Endothelial cell of umbilical vein (primary cell): ENCODE measurements around the gene MTFR1L. TPM values are rescaled to one million over a fixed set of nuclear protein-coding genes. Genes with fewer than 3 reads are reported as not detected.

Experiments
- BruUV-seq: library from RNA; stranded (reverse); fragments of 400-500 nt; replicated peaks from 2 replicates; lab custom pipeline; 2021; lab: Mats Ljungman, UMichigan
- CTCF ChIA-PET: fragments of 300-600, 350-600 bp; sonication (Branson Sonifier 250); formaldehyde crosslinking; loops from one replicate; lab custom pipeline; 2021; ENCODE audit warnings: antibody characterized with exemption, inconsistent platforms; lab: Charles Lee
- POLR2A ChIA-PET: fragments of 300-600, 350-600 bp; sonication (Branson Sonifier 250); formaldehyde crosslinking; loops from one replicate; lab custom pipeline; 2021; ENCODE audit warnings: antibody characterized with exemption, inconsistent platforms; lab: Charles Lee
- DNase-seq: peaks from one replicate; pipeline ENCODE4 v3.0.0-alpha.2; 2011; ENCODE audit warnings: low read depth, low spot score
- FAIRE-seq: peaks from 2 replicates; lab custom pipeline; 2011; peaks lifted over from hg19 to GRCh38; lab: Jason Lieb, UNC
- H2AFZ ChIP-seq: 2 replicates; pipeline ENCODE4 v1.6.0; 2012; ENCODE audit warnings: low read depth, low read length, control low read depth, inconsistent platforms
- H3K27ac ChIP-seq: 2 replicates; pipeline ENCODE4 v1.5.1; 2011; ENCODE audit warnings: low read depth, mild to moderate bottlenecking, control low read depth, low read length, moderate library complexity; ENCODE audit not compliant: insufficient read depth
- H3K27me3 ChIP-seq, 2 experiments: 2 replicates each; pipeline versions ENCODE4 v1.6.0 to v1.6.1; 2011; ENCODE audit warnings: low read length in 2 of 2, mixed read lengths in 1 of 2; ENCODE audit not compliant: control insufficient read depth in 2 of 2, insufficient read depth in 2 of 2
- H3K36me3 ChIP-seq, 2 experiments: 2 replicates in 1 of 2; 3 replicates in 1 of 2; pipeline ENCODE4 v1.5.1; 2011; ENCODE audit warnings: low read length in 2 of 2, mild to moderate bottlenecking in 1 of 2, moderate library complexity in 1 of 2; ENCODE audit not compliant: control insufficient read depth in 2 of 2, insufficient read depth in 2 of 2; ENCODE audit errors: extremely low read depth in 1 of 2
- H3K4me1 ChIP-seq: 3 replicates; pipeline ENCODE4 v1.5.1; 2011; ENCODE audit warnings: mild to moderate bottlenecking, low read length; ENCODE audit not compliant: control insufficient read depth, insufficient read depth; ENCODE audit errors: extremely low read depth
- H3K4me2 ChIP-seq: 2 replicates; pipeline ENCODE4 v1.6.1; 2011; ENCODE audit warnings: low read length, control low read depth, mixed read lengths; ENCODE audit not compliant: insufficient read depth
- H3K4me3 ChIP-seq, 3 experiments: fragments of 200-600 bp in 1 of 3; sonication (generic), shearing (Covaris generic) in 1 of 3; replicated peaks in 1 of 3; 2 replicates each; pipeline ENCODE4 v1.5.1; 2011 to 2016; ENCODE audit warnings: control low read depth in 3 of 3, low read length in 3 of 3, mild to moderate bottlenecking in 2 of 3, inconsistent platforms in 1 of 3, low read depth in 1 of 3, moderate library complexity in 1 of 3; ENCODE audit not compliant: insufficient read depth in 1 of 3
- H3K79me2 ChIP-seq: 2 replicates; pipeline ENCODE4 v1.6.0; 2012; ENCODE audit warnings: low read length, inconsistent platforms; ENCODE audit not compliant: control insufficient read depth, insufficient read depth
- H3K9ac ChIP-seq: replicated peaks from 2 replicates; pipeline ENCODE3; 2011; ENCODE audit warnings: low read length, control low read depth; ENCODE audit not compliant: insufficient read depth; ENCODE audit errors: extremely low read depth
- H3K9me1 ChIP-seq: replicated peaks from 3 replicates; pipeline ENCODE4 v1.6.0; 2011; ENCODE audit warnings: mild to moderate bottlenecking, low read length; ENCODE audit not compliant: control insufficient read depth, insufficient read depth; ENCODE audit errors: extremely low read depth
- H3K9me3 ChIP-seq: replicated peaks from 2 replicates; pipeline ENCODE4 v1.5.1; 2012; ENCODE audit warnings: low read length, inconsistent platforms; ENCODE audit not compliant: control insufficient read depth, insufficient read depth
- H4K20me1 ChIP-seq: replicated peaks from 2 replicates; pipeline ENCODE3; 2011; ENCODE audit warnings: mild to moderate bottlenecking, low read length; ENCODE audit not compliant: control insufficient read depth, insufficient read depth; ENCODE audit errors: extremely low read depth
- CTCF ChIP-seq, 2 donors: IDR thresholded peaks; 1 replicate in 1 of 2; 2 replicates in 1 of 2; pipeline ENCODE4 v1.5.1; 2011; ENCODE audit warnings: low read length in 2 of 2, mild to moderate bottlenecking in 2 of 2, moderate library complexity in 2 of 2, control low read depth in 1 of 2, inconsistent platforms in 1 of 2, low read depth in 1 of 2; ENCODE audit not compliant: insufficient read depth in 1 of 2; ENCODE audit errors: extremely low read depth in 1 of 2
- EZH2 ChIP-seq: IDR thresholded peaks from 2 replicates; pipeline ENCODE4 v1.6.1; 2012; ENCODE audit warnings: borderline replicate concordance, low read depth, mild to moderate bottlenecking, moderate library complexity, low read length, inconsistent platforms; ENCODE audit not compliant: severe bottlenecking
- FOS ChIP-seq: IDR thresholded peaks from 2 replicates; pipeline ENCODE4 v1.6.1; 2011; ENCODE audit warnings: mild to moderate bottlenecking, low read length, moderate library complexity, borderline replicate concordance; ENCODE audit not compliant: insufficient read depth
- GATA2 ChIP-seq: IDR thresholded peaks from 2 replicates; pipeline ENCODE4 v1.7.0; 2011; ENCODE audit warnings: low read depth, mild to moderate bottlenecking, moderate library complexity, mixed read lengths, low read length; ENCODE audit not compliant: insufficient read length, insufficient read depth
- JUN ChIP-seq: IDR thresholded peaks from 2 replicates; pipeline ENCODE4 v1.6.1; 2011; ENCODE audit warnings: borderline replicate concordance, low read depth; ENCODE audit not compliant: insufficient read length, insufficient read depth
- MYC ChIP-seq: IDR thresholded peaks from one replicate; pipeline ENCODE4 v1.6.1; 2011; ENCODE audit warnings: mild to moderate bottlenecking, low read depth, low read length
- POLR2A ChIP-seq: IDR thresholded peaks from 2 replicates; pipeline ENCODE4 v1.6.1; 2012; ENCODE audit warnings: low read depth, mild to moderate bottlenecking, control low read depth, low read length
- POLR2AphosphoS5 ChIP-seq: IDR thresholded peaks from 2 replicates; pipeline ENCODE4 v1.6.1; 2012; ENCODE audit warnings: low read depth, mild to moderate bottlenecking, control low read depth, low read length, moderate library complexity; ENCODE audit not compliant: insufficient read depth
- dilution Hi-C: fragments of 300-500 bp; cut with MboI; formaldehyde crosslinking; loops from one replicate; pipeline ENCODE4 v1.15.0; 2019; ENCODE audit warnings: low sequenced_read_pairs; ENCODE audit not compliant: extremely low pct_ligation_motif_present
- intact Hi-C: fragments of 100-400 bp; cut with micrococcal nuclease; formaldehyde crosslinking; loops from one replicate; pipeline ENCODE4 v1.10.0; 2022
- polyA plus RNA-seq, 4 experiments: library from polyadenylated mRNA; depleted of rRNA in 3 of 4; stranded (reverse) in 3 of 4; unstranded in 1 of 4; fragments of >200 nt; gene quantifications; 2 replicates each; pipeline versions ENCODE4 v1.2.1 to v1.2.3, GENCODE V29; 2011 to 2012; ENCODE audit warnings: missing spikeins in 1 of 4
- total RNA-seq: library from RNA; stranded (reverse); gene quantifications from 2 replicates; pipeline ENCODE4 v1.2.3, GENCODE V29; 2021
- TF ChIP-seq, protein P1 (sequence below): IDR thresholded peaks from 2 replicates; pipeline ENCODE4 v1.6.1; 2011; ENCODE audit not compliant: insufficient read depth, insufficient read length

The MTFR1L gene
- total and polyA plus RNA-seq, 2 donors (not counting 3 experiments of a cell fraction or from before 2014, with no cell fraction given), result 34.8 to 45.5 TPM

- dilution Hi-C loops, result no loop called here
- no peak overlapping the region for H3K9ac ChIP-seq
- FAIRE-seq (no peak), DNase-seq (no peak)
- no peaks in the 10 kb centered on the region for H3K4me1 ChIP-seq
- no peak overlapping the region for H3K4me2 ChIP-seq
- H2AFZ ChIP-seq, result no peak overlapping the region
- no peak overlapping the region for H3K27ac ChIP-seq
- H4K20me1 ChIP-seq, result no peaks in the 10 kb centered on the region
- POLR2A ChIA-PET, result no interaction called here
- H3K9me3 ChIP-seq, result no peaks in the 10 kb centered on the region
- CTCF ChIA-PET, result interaction anchor here (1.3 kb wide), 1 partner anchor 9 kb away, joined by 4 read pairs; no protein-coding TSS in a partner anchor
- H3K9me1 ChIP-seq, result no peaks in the 10 kb centered on the region
- no peak for TF ChIP-seq POLR2AphosphoS5
- no peak for TF ChIP-seq MYC
- TF ChIP-seq POLR2A, result no peak
- no peak for TF ChIP-seq FOS
- no peak for TF ChIP-seq JUN
- TF ChIP-seq, protein P1, sequence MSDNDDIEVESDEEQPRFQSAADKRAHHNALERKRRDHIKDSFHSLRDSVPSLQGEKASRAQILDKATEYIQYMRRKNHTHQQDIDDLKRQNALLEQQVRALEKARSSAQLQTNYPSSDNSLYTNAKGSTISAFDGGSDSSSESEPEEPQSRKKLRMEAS, result no peak
- TF ChIP-seq GATA2, result no peak
- TF ChIP-seq CTCF (IDR thresholded peaks at IDR 0.05; ENCODE audit: extremely low read depth in 1 of 2, insufficient read depth in 1 of 2, low read depth in 1 of 2, low read length in 2 of 2), result no peak
- no peak for TF ChIP-seq EZH2
- no TSS peak for BruUV-seq
- no peaks in the 10 kb centered on the region for H3K79me2 ChIP-seq
- no peaks in the 10 kb centered on the region for H3K36me3 ChIP-seq
- no peak overlapping the region for H3K4me3 ChIP-seq
- intact Hi-C loops, result no loop called here
- no peaks in the 10 kb centered on the region for H3K27me3 ChIP-seq
Observed at GRCh38 chr1:25784575-25785051, 35.1 kb upstream of the MTFR1L start.
